Karpas-422 (cell line): ENCODE results near the gene GRIP1. TPM values are rescaled to one million over a fixed set of nuclear protein-coding genes. Genes with fewer than 3 reads are reported as not detected.
A peak's percentile ranks its signal among the peaks of the same experiment; 100 is the strongest.

Experiments used
- DNase-seq: peaks from one replicate; pipeline ENCODE4 v3.0.0-alpha.2; 2015
- H2AFZ ChIP-seq: fragments of 200-600 bp; sonication (generic); 2 replicates; pipeline ENCODE4 v1.6.1; 2014; ENCODE audit warnings: antibody characterized with exemption, low read length, mixed read lengths
- H3K27ac ChIP-seq: fragments of 200-600 bp; sonication (generic); 2 replicates; pipeline ENCODE4 v1.5.1; 2014; ENCODE audit warnings: mild to moderate bottlenecking, low read length, moderate library complexity
- H3K27me3 ChIP-seq: fragments of 200-600 bp; sonication (generic); 2 replicates; pipeline ENCODE4 v1.6.1; 2014; ENCODE audit warnings: low read length, mixed read lengths
- H3K36me3 ChIP-seq: fragments of 200-600 bp; sonication (generic); 2 replicates; pipeline ENCODE4 v1.6.1; 2014; ENCODE audit warnings: low read length, mixed read lengths; ENCODE audit not compliant: insufficient read depth
- H3K4me1 ChIP-seq: fragments of 200-600 bp; sonication (generic); 2 replicates; pipeline ENCODE4 v1.6.1; 2014; ENCODE audit warnings: mild to moderate bottlenecking, low read length, mixed read lengths
- H3K4me2 ChIP-seq: fragments of 200-600 bp; sonication (generic); 2 replicates; pipeline ENCODE4 v1.6.1; 2014; ENCODE audit warnings: low read length, low read depth, mild to moderate bottlenecking; ENCODE audit not compliant: poor library complexity, severe bottlenecking
- H3K4me3 ChIP-seq: fragments of 200-600 bp; sonication (generic); 2 replicates; pipeline ENCODE4 v1.5.1; 2014; ENCODE audit warnings: mild to moderate bottlenecking, antibody characterized with exemption, low read length, mixed read lengths
- H3K79me2 ChIP-seq: fragments of 200-600 bp; sonication (generic); 2 replicates; pipeline ENCODE4 v1.6.1; 2014; ENCODE audit warnings: mild to moderate bottlenecking, low read length, mixed read lengths
- H3K9ac ChIP-seq: fragments of 200-600 bp; sonication (generic); 2 replicates; pipeline ENCODE4 v1.6.0; 2014; ENCODE audit warnings: low read length
- H3K9me2 ChIP-seq: fragments of 200-600 bp; sonication (generic), shearing (Covaris generic); replicated peaks from 2 replicates; pipeline ENCODE4 v1.6.0; 2014; ENCODE audit warnings: mild to moderate bottlenecking, low read length, moderate library complexity; ENCODE audit not compliant: insufficient read depth
- H3K9me3 ChIP-seq: fragments of 300-700, 200-600 bp; sonication (generic); 2 replicates; pipeline ENCODE4 v1.6.1; 2014; ENCODE audit warnings: low read length, mixed read lengths
- H4K20me1 ChIP-seq: fragments of 200-600 bp; sonication (generic); 2 replicates; pipeline ENCODE4 v1.6.1; 2014; ENCODE audit warnings: mild to moderate bottlenecking, antibody characterized with exemption, low read length, low read depth; ENCODE audit not compliant: insufficient read depth
- total RNA-seq: library from RNA; depleted of rRNA; stranded (reverse); fragments of >200 nt; shearing (Covaris generic); gene quantifications from 2 replicates; pipeline ENCODE4 v1.2.3, GENCODE V29; 2014; ENCODE audit warnings: low replicate concordance

The GRIP1 gene
- total RNA-seq, 1 experiment from 2014 or later, result 4.5 TPM

GRCh38 chr12:66392266-66392915 is 286.5 kb downstream of the GRIP1 start:
- Histone ChIP-seq H3K4me3 (no peak overlapping the region), H2AFZ (no peak overlapping the region), H3K9me2 (no peaks in the 10 kb centered on the region), H3K36me3 (no peaks in the 10 kb centered on the region), H4K20me1 (no peaks in the 10 kb centered on the region), H3K4me2 (no peak overlapping the region), H3K9ac (no peak overlapping the region), H3K79me2 (no peaks in the 10 kb centered on the region), H3K27me3 (no peaks in the 10 kb centered on the region), H3K4me1 (no peaks in the 10 kb centered on the region), H3K9me3 (no peaks in the 10 kb centered on the region), H3K27ac (no peak overlapping the region)
- DNase-seq, result no peak

GRCh38 chr12:66388517-66388916 is 290.4 kb downstream of the GRIP1 start:
- H3K9me3 ChIP-seq, result no peaks in the 10 kb centered on the region
- DNase-seq, result no peak
- no peak overlapping the region for H3K4me2 ChIP-seq
- H3K27ac ChIP-seq, result no peak overlapping the region
- H3K27me3 ChIP-seq, result no peaks in the 10 kb centered on the region
- H3K4me1 ChIP-seq, result no peaks in the 10 kb centered on the region
- H4K20me1 ChIP-seq, result no peaks in the 10 kb centered on the region
- H3K36me3 ChIP-seq, result no peaks in the 10 kb centered on the region
- no peak overlapping the region for H3K4me3 ChIP-seq
- no peak overlapping the region; the same call in 1 of the 2 replicates for H2AFZ ChIP-seq
- no peak overlapping the region for H3K9ac ChIP-seq
- H3K79me2 ChIP-seq, result no peaks in the 10 kb centered on the region
- no peaks in the 10 kb centered on the region for H3K9me2 ChIP-seq

GRCh38 chr12:66387117-66387516 is 291.8 kb downstream of the GRIP1 start:
- Histone ChIP-seq H3K4me1 (no peaks in the 10 kb centered on the region), H3K27me3 (no peaks in the 10 kb centered on the region), H3K79me2 (no peaks in the 10 kb centered on the region), H3K9me2 (no peaks in the 10 kb centered on the region), H3K36me3 (no peaks in the 10 kb centered on the region), H4K20me1 (no peaks in the 10 kb centered on the region), H3K4me2 (no peak overlapping the region), H3K4me3 (no peak overlapping the region), H2AFZ (no peak overlapping the region), H3K9ac (no peak overlapping the region), H3K9me3 (no peaks in the 10 kb centered on the region), H3K27ac (no peak overlapping the region)
- no peak for DNase-seq

- no peak for DNase-seq
- H2AFZ ChIP-seq, result no peak overlapping the region
- H3K79me2 ChIP-seq, result no peaks in the 10 kb centered on the region
- H3K9me3 ChIP-seq, result no peaks in the 10 kb centered on the region
- no peaks in the 10 kb centered on the region for H3K9me2 ChIP-seq
- no peak overlapping the region for H3K4me3 ChIP-seq
- no peaks in the 10 kb centered on the region for H3K27me3 ChIP-seq
- no peak overlapping the region for H3K9ac ChIP-seq
- peaks cover 8% of the 10 kb centered on the region; the same call in 1 of the 2 replicates for H3K4me1 ChIP-seq
- H4K20me1 ChIP-seq, result no peaks in the 10 kb centered on the region
- no peak overlapping the region for H3K4me2 ChIP-seq
- H3K27ac ChIP-seq, result no peak overlapping the region
- H3K36me3 ChIP-seq, result no peaks in the 10 kb centered on the region
Measured at GRCh38 chr12:66380769-66381535, 297.9 kb downstream of the GRIP1 start.

- peak overlapping the region; percentile 10 for H3K4me2 ChIP-seq
- H3K27me3 ChIP-seq, result no peaks in the 10 kb centered on the region
- no peak overlapping the region for H3K4me3 ChIP-seq
- H3K9me2 ChIP-seq, result no peaks in the 10 kb centered on the region
- no peaks in the 10 kb centered on the region for H3K36me3 ChIP-seq
- no peaks in the 10 kb centered on the region for H3K79me2 ChIP-seq
- no peaks in the 10 kb centered on the region for H3K9me3 ChIP-seq
- no peak overlapping the region for H3K27ac ChIP-seq
- peaks cover 8% of the 10 kb centered on the region; the same call in 1 of the 2 replicates for H3K4me1 ChIP-seq
- no peak overlapping the region for H3K9ac ChIP-seq
- no peaks in the 10 kb centered on the region for H4K20me1 ChIP-seq
- H2AFZ ChIP-seq, result 0 out of 2 replicates have a peak overlapping the region, but pooled peaks have one; percentile 18
- DNase-seq, result no peak
Measured at GRCh38 chr12:66379616-66380015, 299.3 kb downstream of the GRIP1 start.

- no peak overlapping the region for H3K9ac ChIP-seq
- H3K27me3 ChIP-seq, result no peaks in the 10 kb centered on the region
- no peak overlapping the region for H2AFZ ChIP-seq
- no peak overlapping the region for H3K4me3 ChIP-seq
- no peaks in the 10 kb centered on the region for H3K79me2 ChIP-seq
- H3K4me2 ChIP-seq, result no peak overlapping the region
- H4K20me1 ChIP-seq, result no peaks in the 10 kb centered on the region
- H3K9me3 ChIP-seq, result no peaks in the 10 kb centered on the region
- H3K4me1 ChIP-seq, result peaks cover 8% of the 10 kb centered on the region; the same call in 1 of the 2 replicates
- DNase-seq, result no peak
- H3K27ac ChIP-seq, result no peak overlapping the region
- H3K36me3 ChIP-seq, result no peaks in the 10 kb centered on the region
- H3K9me2 ChIP-seq, result no peaks in the 10 kb centered on the region
Measured at GRCh38 chr12:66375560-66375959, 303.3 kb downstream of the GRIP1 start.

GRCh38 chr12:66371982-66372381 is 306.9 kb downstream of the GRIP1 start:
- Histone ChIP-seq H3K27ac (no peak overlapping the region), H3K4me2 (no peak overlapping the region), H2AFZ (no peak overlapping the region), H3K4me3 (no peak overlapping the region), H3K4me1 (no peaks in the 10 kb centered on the region), H3K27me3 (no peaks in the 10 kb centered on the region), H3K9me2 (no peaks in the 10 kb centered on the region), H3K9ac (no peak overlapping the region), H3K36me3 (no peaks in the 10 kb centered on the region), H4K20me1 (no peaks in the 10 kb centered on the region), H3K9me3 (no peaks in the 10 kb centered on the region), H3K79me2 (no peaks in the 10 kb centered on the region)
- DNase-seq, result no peak

- Histone ChIP-seq H3K27me3 (no peaks in the 10 kb centered on the region), H3K4me2 (no peak overlapping the region), H4K20me1 (no peaks in the 10 kb centered on the region), H3K4me3 (no peak overlapping the region), H3K4me1 (no peaks in the 10 kb centered on the region), H3K27ac (no peak overlapping the region), H3K9me3 (no peaks in the 10 kb centered on the region), H3K79me2 (no peaks in the 10 kb centered on the region), H3K36me3 (no peaks in the 10 kb centered on the region), H3K9ac (no peak overlapping the region), H3K9me2 (no peaks in the 10 kb centered on the region), H2AFZ (no peak overlapping the region)
- no peak for DNase-seq
Measured at GRCh38 chr12:66367015-66367667, 311.7 kb downstream of the GRIP1 start.
